HCT116 (cell line): ENCODE results near the gene NAPB. TPM values are rescaled to one million over a fixed set of nuclear protein-coding genes. Genes with fewer than 3 reads are reported as not detected.

Experiments used
- ATAC-seq: fragments of 200-7000 bp; cut with Tn5 transposase; 2 replicates; pipeline ENCODE4 v1.9.1; 2020; ENCODE audit warnings: mild to moderate bottlenecking, moderate library complexity
- BruUV-seq: library from RNA; stranded (reverse); fragments of 400-500 nt; replicated peaks from 2 replicates; lab custom pipeline; 2021; lab: Mats Ljungman, UMichigan
- CTCF ChIA-PET: fragments of 300-600 bp; sonication (Branson Sonifier 250); formaldehyde crosslinking; loops from one replicate; lab custom pipeline; 2021; ENCODE audit warnings: antibody characterized with exemption; lab: Charles Lee
- POLR2A ChIA-PET: fragments of 300-600, 350-600 bp; sonication (Branson Sonifier 250); formaldehyde crosslinking; loops from one replicate; lab custom pipeline; 2021; ENCODE audit warnings: antibody characterized with exemption; lab: Charles Lee
- RAD21 ChIA-PET, 2 experiments: fragments of 300-600 bp; sonication (Branson Sonifier 250); formaldehyde crosslinking; loops; one replicate each; lab custom pipeline; 2023; ENCODE audit warnings: low total read pairs in 2 of 2; ENCODE audit not compliant: uncharacterized antibody in 2 of 2, unreplicated experiment in 2 of 2, low non-redundant PET in 1 of 2; lab: Charles Lee
- DNase-seq: peaks from one replicate; pipeline ENCODE4 v3.0.0-alpha.2; 2010; ENCODE audit warnings: low read depth, low spot score
- H2AFZ ChIP-seq: fragments of 200-600 bp; shearing (Covaris generic), sonication (generic); 2 replicates; pipeline ENCODE4 v1.6.1; 2017; ENCODE audit warnings: low read depth, mixed run types, mixed read lengths, antibody characterized with exemption, low read length; ENCODE audit not compliant: poor library complexity, severe bottlenecking
- H3K27ac ChIP-seq: 2 replicates; pipeline ENCODE4 v1.5.1; 2012; ENCODE audit warnings: low read depth, low read length
- H3K27me3 ChIP-seq: fragments of 200-600 bp; sonication (generic); 2 replicates; pipeline ENCODE4 v1.6.1; 2016; ENCODE audit warnings: mixed run types, low read length, mixed read lengths; ENCODE audit not compliant: insufficient read depth
- H3K36me3 ChIP-seq, 2 experiments: fragments of 200-500 bp in 1 of 2; fragments of 200-600 bp in 1 of 2; sonication (Bioruptor generic) in 1 of 2; sonication (generic) in 1 of 2; 2 replicates each; pipeline versions ENCODE4 v1.5.1 to v1.6.1; 2014 to 2016; ENCODE audit warnings: low read length in 2 of 2, inconsistent platforms in 1 of 2, mixed read lengths in 1 of 2, mixed run types in 1 of 2; ENCODE audit not compliant: insufficient read depth in 2 of 2, control insufficient read depth in 1 of 2
- H3K4me1 ChIP-seq, 2 experiments: fragments of 200-600 bp in 1 of 2; sonication (generic) in 1 of 2; 2 replicates each; pipeline versions ENCODE4 v1.5.1 to v1.6.1; 2012 to 2017; ENCODE audit warnings: low read length in 2 of 2, inconsistent platforms in 1 of 2, mild to moderate bottlenecking in 1 of 2, mixed read lengths in 1 of 2, mixed run types in 1 of 2, moderate library complexity in 1 of 2; ENCODE audit not compliant: insufficient read depth in 2 of 2, control insufficient read depth in 1 of 2
- H3K4me2 ChIP-seq: fragments of 200-600 bp; sonication (generic); 2 replicates; pipeline ENCODE4 v1.6.1; 2017; ENCODE audit warnings: mixed run types, low read length, mixed read lengths
- H3K4me3 ChIP-seq, 2 experiments: fragments of 200-600 bp in 1 of 2; sonication (generic) in 1 of 2; replicated peaks in 1 of 2; 2 replicates each; pipeline ENCODE4 v1.5.1; 2011 to 2016; ENCODE audit warnings: low read length in 2 of 2, control low read depth in 1 of 2, low read depth in 1 of 2, mild to moderate bottlenecking in 1 of 2, mixed read lengths in 1 of 2, mixed run types in 1 of 2
- H3K79me2 ChIP-seq: fragments of 200-600 bp; sonication (generic); 2 replicates; pipeline ENCODE4 v1.6.1; 2017; ENCODE audit warnings: mild to moderate bottlenecking, mixed run types, low read length, moderate library complexity, mixed read lengths; ENCODE audit not compliant: insufficient read depth
- H3K9ac ChIP-seq: fragments of 200-600 bp; sonication (generic); 2 replicates; pipeline ENCODE4 v1.6.1; 2016; ENCODE audit warnings: low read length, mixed read lengths
- H3K9me2 ChIP-seq: fragments of 200-600 bp; sonication (generic), shearing (Covaris generic); 2 replicates; pipeline ENCODE4 v1.6.1; 2017; ENCODE audit warnings: mixed run types, mild to moderate bottlenecking, moderate library complexity; ENCODE audit not compliant: insufficient read depth
- H3K9me3 ChIP-seq, 2 experiments: fragments of 200-500 bp in 1 of 2; fragments of 200-600 bp in 1 of 2; sonication (Bioruptor generic) in 1 of 2; sonication (generic) in 1 of 2; 2 replicates each; pipeline ENCODE4 v1.6.1; 2014 to 2017; ENCODE audit warnings: low read length in 2 of 2, mixed read lengths in 2 of 2, inconsistent platforms in 1 of 2, low read depth in 1 of 2, mild to moderate bottlenecking in 1 of 2, mixed run types in 1 of 2, moderate library complexity in 1 of 2; ENCODE audit not compliant: control insufficient read depth in 1 of 2, insufficient read depth in 1 of 2
- H4K20me1 ChIP-seq: fragments of 200-600 bp; sonication (generic), shearing (Covaris generic); 2 replicates; pipeline ENCODE4 v1.6.1; 2017; ENCODE audit warnings: mixed run types, mild to moderate bottlenecking, moderate library complexity; ENCODE audit not compliant: insufficient read depth
- CBX3 ChIP-seq: IDR thresholded peaks from 2 replicates; pipeline ENCODE4 v1.6.1; 2012; ENCODE audit warnings: low read depth
- EGR1 ChIP-seq: IDR thresholded peaks from 2 replicates; pipeline ENCODE4 v1.6.1; 2012; ENCODE audit warnings: low read depth
- ELF1 ChIP-seq: IDR thresholded peaks from 2 replicates; pipeline ENCODE4 v1.6.1; 2012; ENCODE audit warnings: low read depth, borderline replicate concordance
- EZH2 ChIP-seq: fragments of 200-600 bp; sonication (generic); IDR thresholded peaks from 2 replicates; pipeline ENCODE4 v1.6.1; 2017; ENCODE audit warnings: antibody characterized with exemption, mixed run types
- EZH2phosphoT487 ChIP-seq: fragments of 200-600 bp; IDR thresholded peaks from 2 replicates; pipeline ENCODE4 v1.6.1; 2018; ENCODE audit warnings: antibody characterized with exemption, borderline replicate concordance
- JUND ChIP-seq: IDR thresholded peaks from 2 replicates; pipeline ENCODE4 v1.6.1; 2012
- POLR2A ChIP-seq: IDR thresholded peaks from 2 replicates; pipeline ENCODE4 v1.7.0; 2011; ENCODE audit warnings: borderline replicate concordance; ENCODE audit not compliant: insufficient read depth, insufficient read length; ENCODE audit errors: extremely low read depth
- RAD21 ChIP-seq: IDR thresholded peaks from 2 replicates; pipeline ENCODE4 v1.6.1; 2012; ENCODE audit warnings: low read depth, mild to moderate bottlenecking
- SIN3A ChIP-seq: IDR thresholded peaks from 2 replicates; pipeline ENCODE4 v1.6.1; 2012; ENCODE audit warnings: low read depth
- SRF ChIP-seq: IDR thresholded peaks from 2 replicates; pipeline ENCODE4 v1.6.1; 2012; ENCODE audit warnings: low read depth
- ZFX ChIP-seq: fragments of 450-650 bp; IDR thresholded peaks from 2 replicates; pipeline ENCODE4 v1.6.1; 2017
- ZNF274 ChIP-seq: fragments of 200-500 bp; sonication (Bioruptor generic); IDR thresholded peaks from 2 replicates; pipeline ENCODE4 v1.6.1; 2014; ENCODE audit warnings: mild to moderate bottlenecking, low read depth, low read length, inconsistent platforms
- intact Hi-C: fragments of 100-400 bp; cut with micrococcal nuclease; formaldehyde crosslinking; loops from 2 replicates; pipeline ENCODE4 v1.10.0; 2022
- total RNA-seq: library from RNA; stranded (reverse); gene quantifications from one replicate; pipeline ENCODE4 v1.2.1, GENCODE V29; 2021; ENCODE audit not compliant: unreplicated experiment
- TF ChIP-seq, protein P1 (sequence below), 3 experiments: fragments of 200-600 bp in 1 of 3; sonication (generic) in 1 of 3; IDR thresholded peaks in 2 of 3; conservative IDR thresholded peaks in 1 of 3; 2 replicates each; pipeline ENCODE4 v1.5.1; 2012 to 2017; ENCODE audit warnings: low read depth in 2 of 3, low read length in 2 of 3, antibody characterized with exemption in 1 of 3, borderline replicate concordance in 1 of 3, control low read depth in 1 of 3, mild to moderate bottlenecking in 1 of 3, mixed read lengths in 1 of 3, mixed run types in 1 of 3, moderate library complexity in 1 of 3; ENCODE audit not compliant: insufficient read depth in 1 of 3
- TF ChIP-seq, protein P2 (sequence below): IDR thresholded peaks from 2 replicates; pipeline ENCODE4 v1.6.1; 2012

NAPB gene
- total RNA-seq, 1 experiment from 2014 or later: 7.9 TPM

DNA sequence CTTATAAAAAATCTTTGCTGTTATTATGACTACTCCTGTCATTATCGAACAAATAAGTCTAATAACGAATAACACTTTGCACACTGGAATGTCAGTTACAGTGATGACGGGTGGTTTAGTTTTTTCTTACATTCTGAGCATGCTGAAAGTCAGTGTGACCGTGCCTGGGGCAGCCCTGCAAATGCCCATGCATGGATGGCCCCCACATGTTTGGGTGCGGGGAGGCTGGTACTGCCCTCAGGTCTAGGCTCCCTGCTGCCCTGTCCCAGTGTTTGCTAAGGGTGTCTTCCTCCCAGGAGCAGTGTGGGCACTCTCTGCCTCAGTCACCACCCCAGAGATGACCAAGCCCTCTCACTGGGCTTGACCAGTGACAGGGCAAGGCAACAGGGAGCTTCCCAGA lies 21.1 kb upstream of the NAPB start:
- H2AFZ ChIP-seq: no peak overlapping the region
- no peak for ATAC-seq
- intact Hi-C loops: loop anchor here (2.0 to 5.0 kb wide), 2 partner anchors 164 to 225 kb away; no protein-coding TSS in a partner anchor
- no peaks in the 10 kb centered on the region for H3K36me3 ChIP-seq
- no peak overlapping the region for H3K9ac ChIP-seq
- H3K27ac ChIP-seq: no peak overlapping the region
- CTCF ChIA-PET: interaction anchor here (1.0 to 2.0 kb wide), 6 partner anchors 10 to 165 kb away, joined by 3 to 12 read pairs (median 5); partner anchors contain the start of genes NAPB and NXT1
- H3K9me2 ChIP-seq: no peaks in the 10 kb centered on the region
- no peaks in the 10 kb centered on the region for H3K9me3 ChIP-seq
- H3K4me1 ChIP-seq: peaks cover 0 to 7% of the 10 kb centered on the region in 2 experiments; a peak in 1 of 4 replicates
- BruUV-seq: no TSS peak
- no peak overlapping the region for H3K4me2 ChIP-seq
- RAD21 ChIA-PET: no interaction called here
- DNase-seq: no peak
- H3K4me3 ChIP-seq: no peak overlapping the region
- no peaks in the 10 kb centered on the region; the same call in 1 of the 2 replicates for H3K27me3 ChIP-seq
- POLR2A ChIA-PET: no interaction called here
- TF ChIP-seq, protein P1, sequence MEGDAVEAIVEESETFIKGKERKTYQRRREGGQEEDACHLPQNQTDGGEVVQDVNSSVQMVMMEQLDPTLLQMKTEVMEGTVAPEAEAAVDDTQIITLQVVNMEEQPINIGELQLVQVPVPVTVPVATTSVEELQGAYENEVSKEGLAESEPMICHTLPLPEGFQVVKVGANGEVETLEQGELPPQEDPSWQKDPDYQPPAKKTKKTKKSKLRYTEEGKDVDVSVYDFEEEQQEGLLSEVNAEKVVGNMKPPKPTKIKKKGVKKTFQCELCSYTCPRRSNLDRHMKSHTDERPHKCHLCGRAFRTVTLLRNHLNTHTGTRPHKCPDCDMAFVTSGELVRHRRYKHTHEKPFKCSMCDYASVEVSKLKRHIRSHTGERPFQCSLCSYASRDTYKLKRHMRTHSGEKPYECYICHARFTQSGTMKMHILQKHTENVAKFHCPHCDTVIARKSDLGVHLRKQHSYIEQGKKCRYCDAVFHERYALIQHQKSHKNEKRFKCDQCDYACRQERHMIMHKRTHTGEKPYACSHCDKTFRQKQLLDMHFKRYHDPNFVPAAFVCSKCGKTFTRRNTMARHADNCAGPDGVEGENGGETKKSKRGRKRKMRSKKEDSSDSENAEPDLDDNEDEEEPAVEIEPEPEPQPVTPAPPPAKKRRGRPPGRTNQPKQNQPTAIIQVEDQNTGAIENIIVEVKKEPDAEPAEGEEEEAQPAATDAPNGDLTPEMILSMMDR (IDR thresholded peaks at IDR 0.05 in 2 of 3, conservative IDR thresholded peaks at IDR 0.05 in 1 of 3; ENCODE audit: borderline replicate concordance in 1 of 3, insufficient read depth in 1 of 3, low read depth in 2 of 3, low read length in 2 of 3): no peak
- TF ChIP-seq, protein P2, sequence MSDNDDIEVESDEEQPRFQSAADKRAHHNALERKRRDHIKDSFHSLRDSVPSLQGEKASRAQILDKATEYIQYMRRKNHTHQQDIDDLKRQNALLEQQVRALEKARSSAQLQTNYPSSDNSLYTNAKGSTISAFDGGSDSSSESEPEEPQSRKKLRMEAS: no peak
- TF ChIP-seq RAD21: no peak
- no peak for TF ChIP-seq EGR1
- no peak for TF ChIP-seq ZFX
- no peak for TF ChIP-seq ELF1
- no peak for TF ChIP-seq JUND
- no peak for TF ChIP-seq EZH2phosphoT487
- no peak for TF ChIP-seq POLR2A
- no peak for TF ChIP-seq SRF
- no peak for TF ChIP-seq EZH2
- TF ChIP-seq ZNF274: no peak
- TF ChIP-seq CBX3: no peak
- no peak for TF ChIP-seq SIN3A
- TF ChIP-seq, all 23 proteins: peak for 0
- no peaks in the 10 kb centered on the region for H3K79me2 ChIP-seq
- no peaks in the 10 kb centered on the region for H4K20me1 ChIP-seq
